Left lung (tissue), 10 donors: ENCODE measurements around the gene FAH. TPM values are rescaled to one million over a fixed set of nuclear protein-coding genes. Genes with fewer than 3 reads are reported as not detected.

Experiments
- ATAC-seq: fragments of 200-7000 bp; cut with Tn5 transposase; one replicate; pipeline ENCODE4 v1.9.1; 2020; ENCODE audit warnings: moderate library complexity
- DNase-seq, 4 donors: peaks; one replicate each; pipeline ENCODE4 v3.0.0-alpha.2; 2013 to 2020
- H3K27ac ChIP-seq, 2 donors: fragments of 200-600 bp; sonication (generic) in 1 of 2; one replicate each; pipeline versions ENCODE4 v1.5.0 to v1.8.0; 2020 to 2021
- H3K27me3 ChIP-seq, 2 donors: fragments of 200-600 bp; sonication (generic) in 1 of 2; one replicate each; pipeline versions ENCODE4 v1.5.0 to v1.8.0; 2020 to 2021
- H3K36me3 ChIP-seq, 2 donors: fragments of 200-600 bp; sonication (generic) in 1 of 2; one replicate each; pipeline versions ENCODE4 v1.5.0 to v1.8.0; 2020 to 2021
- H3K4me1 ChIP-seq, 2 donors: fragments of 200-600 bp; one replicate each; pipeline ENCODE4 v1.8.0; 2021
- H3K4me3 ChIP-seq, 2 donors: fragments of 200-600 bp; sonication (generic) in 1 of 2; one replicate each; pipeline versions ENCODE4 v1.5.0 to v1.8.0; 2020 to 2021; ENCODE audit warnings: mild to moderate bottlenecking in 1 of 2
- H3K9me3 ChIP-seq, 2 donors: fragments of 200-600 bp; sonication (generic) in 1 of 2; one replicate each; pipeline versions ENCODE4 v1.5.0 to v1.8.0; 2020 to 2021
- CTCF ChIP-seq, 2 donors: fragments of 200-600 bp; sonication (generic) in 1 of 2; IDR thresholded peaks; one replicate each; pipeline versions ENCODE4 v1.5.0 to v1.8.0; 2021; ENCODE audit warnings: antibody characterized with exemption in 2 of 2
- intact Hi-C, 2 donors: fragments of 100-400 bp; cut with DNase I; formaldehyde crosslinking; loops; one replicate each; pipeline versions ENCODE4 v1.11.2 to v1.14.2; 2022
- polyA plus RNA-seq, 6 donors: library from polyadenylated mRNA; unstranded; fragments of 120-200 nt; gene quantifications; one replicate each; pipeline ENCODE4 v1.2.1, GENCODE V29; 2013; ENCODE audit not compliant: insufficient read length in 6 of 6
- total RNA-seq, 2 donors: library from RNA; stranded (reverse); fragmentation: NEBNext Ultra II Directional; extraction: Animal tissue kit (Norgen Biotek cat#: 25700); gene quantifications; one replicate each; pipeline ENCODE4 v1.2.1, GENCODE V29; 2021
- donor health status: DM: no; HTN: yes; CAD: no.
- donor health status: DM: no; HTN: no; CAD: no.

FAH gene
- total and polyA plus RNA-seq, 8 donors = 50.2 to 68.7 (median 55.7) TPM

DNA sequence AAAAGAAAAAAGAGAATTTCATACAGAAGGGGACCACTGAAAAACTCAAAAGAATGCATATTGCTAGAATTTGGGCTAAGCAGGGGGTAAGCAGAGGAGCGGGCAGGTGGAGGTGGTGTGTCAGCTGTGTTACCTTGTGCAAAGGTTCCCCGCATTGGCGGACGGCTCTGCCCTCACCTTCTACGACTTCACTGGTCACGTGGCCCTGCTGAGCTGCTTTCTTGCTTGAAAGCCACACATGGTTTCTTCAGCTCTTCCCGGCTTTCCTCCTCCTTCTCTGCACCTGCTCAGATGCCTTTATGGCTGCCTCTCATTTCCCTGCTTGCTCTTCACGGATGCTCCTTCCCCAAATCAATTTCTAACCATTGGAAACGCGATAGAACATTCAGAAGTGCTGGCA lies 30.5 kb downstream of the FAH start:
- Histone ChIP-seq H3K36me3 (peaks cover 0 to 86% of the 10 kb centered on the region in 2 donors), H3K9me3 (no peaks in the 10 kb centered on the region), H3K4me3 (no peak overlapping the region), H3K27ac (no peak overlapping the region), H3K4me1 (no peaks in the 10 kb centered on the region), H3K27me3 (no peaks in the 10 kb centered on the region)
- TF ChIP-seq CTCF (IDR thresholded peaks at IDR 0.05) = no peak
- intact Hi-C loops = no loop called here
- DNase-seq (no peak), ATAC-seq (no peak)

DNA sequence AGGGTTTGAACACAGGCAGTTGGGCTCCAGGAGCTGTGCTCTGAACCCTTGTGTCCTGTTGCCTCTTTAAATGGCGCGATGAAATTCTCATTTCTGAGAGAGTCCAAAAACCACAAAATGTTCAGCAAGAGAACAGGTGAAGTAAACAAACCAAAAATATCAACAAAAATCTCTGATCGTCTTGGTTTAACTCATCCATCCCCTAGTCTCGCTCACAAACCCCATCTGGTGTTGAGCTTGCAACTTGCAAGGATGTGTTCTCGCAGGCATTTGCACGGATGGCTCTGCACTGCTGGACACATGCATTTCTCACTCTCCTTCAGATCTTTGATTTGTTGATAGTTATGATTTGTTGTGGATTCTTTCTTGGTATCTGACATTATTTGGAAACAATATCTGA lies 31.1 kb downstream of the FAH start:
- TF ChIP-seq CTCF (IDR thresholded peaks at IDR 0.05) = no peak
- no peak overlapping the region for H3K4me3 ChIP-seq
- DNase-seq (no peak), ATAC-seq (no peak)
- no peaks in the 10 kb centered on the region for H3K4me1 ChIP-seq
- H3K27ac ChIP-seq = no peak overlapping the region
- intact Hi-C loops = no loop called here
- H3K27me3 ChIP-seq = no peaks in the 10 kb centered on the region
- H3K36me3 ChIP-seq = peaks cover 0 to 90% of the 10 kb centered on the region in 2 donors
- no peaks in the 10 kb centered on the region for H3K9me3 ChIP-seq

- no peak for ATAC-seq
- no peaks in the 10 kb centered on the region for H3K9me3 ChIP-seq
- H3K4me3 ChIP-seq = no peak overlapping the region
- no peak overlapping the region for H3K27ac ChIP-seq
- intact Hi-C loops = no loop called here
- H3K4me1 ChIP-seq = no peaks in the 10 kb centered on the region
- peaks cover 0 to 85% of the 10 kb centered on the region in 2 donors for H3K36me3 ChIP-seq
- no peak for DNase-seq
- no peak for TF ChIP-seq CTCF (IDR thresholded peaks at IDR 0.05)
- no peaks in the 10 kb centered on the region for H3K27me3 ChIP-seq
Observed at GRCh38 chr15:80184554-80184953, 31.8 kb downstream of the FAH start.

DNA sequence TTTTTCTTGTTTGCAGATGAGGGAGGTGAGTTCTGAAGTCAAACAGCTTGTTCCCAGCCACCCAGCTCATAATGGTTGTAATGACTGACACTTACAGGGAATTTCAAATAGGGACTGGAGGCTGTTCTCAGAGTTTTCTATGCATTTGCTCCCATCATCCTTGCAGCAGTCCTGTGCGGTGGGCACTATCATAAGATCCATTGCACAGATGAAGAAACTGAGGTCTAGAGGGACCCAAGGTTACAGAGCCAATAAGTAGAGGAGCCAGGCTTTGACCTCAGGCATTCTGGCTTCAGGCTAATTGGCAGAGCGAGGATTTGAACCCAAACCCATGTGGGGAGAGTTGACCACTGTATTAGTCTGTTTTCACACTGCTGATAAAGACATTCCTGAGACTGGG lies 32.4 kb downstream of the FAH start:
- no peaks in the 10 kb centered on the region for H3K9me3 ChIP-seq
- DNase-seq = no peak
- peaks cover 0 to 79% of the 10 kb centered on the region in 2 donors for H3K36me3 ChIP-seq
- no peaks in the 10 kb centered on the region for H3K4me1 ChIP-seq
- no peak overlapping the region for H3K4me3 ChIP-seq
- no peaks in the 10 kb centered on the region for H3K27me3 ChIP-seq
- intact Hi-C loops = no loop called here
- TF ChIP-seq CTCF (IDR thresholded peaks at IDR 0.05) = no peak
- H3K27ac ChIP-seq = no peak overlapping the region
- ATAC-seq = no peak

DNA sequence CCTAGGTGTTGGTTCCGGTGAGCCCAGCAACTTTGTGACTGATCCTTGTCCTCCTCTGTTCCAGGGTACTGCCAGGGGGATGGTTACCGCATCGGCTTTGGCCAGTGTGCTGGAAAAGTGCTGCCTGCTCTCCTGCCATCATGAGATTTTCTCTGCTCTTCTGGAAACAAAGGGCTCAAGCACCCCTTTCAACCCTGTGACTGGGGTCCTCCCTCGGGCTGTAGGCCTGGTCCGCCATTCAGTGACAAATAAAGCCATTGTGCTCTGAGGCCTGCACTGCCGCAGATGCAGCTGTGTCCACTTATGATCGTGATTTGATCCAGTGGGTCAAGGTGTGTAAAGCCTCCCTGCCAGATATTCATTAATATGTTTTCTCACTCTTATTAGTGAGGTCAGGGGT lies 33.3 kb downstream of the FAH start:
- H3K27me3 ChIP-seq = no peaks in the 10 kb centered on the region
- H3K4me1 ChIP-seq = no peaks in the 10 kb centered on the region
- ATAC-seq (no peak), DNase-seq (no peak)
- TF ChIP-seq CTCF (IDR thresholded peaks at IDR 0.05) = no peak
- intact Hi-C loops = no loop called here
- no peak overlapping the region for H3K4me3 ChIP-seq
- peaks cover 0 to 70% of the 10 kb centered on the region in 2 donors for H3K36me3 ChIP-seq
- H3K9me3 ChIP-seq = no peaks in the 10 kb centered on the region
- H3K27ac ChIP-seq = no peak overlapping the region
